ENCODE measurements around the gene CD52. TPM values are rescaled to one million over a fixed set of nuclear protein-coding genes. Genes with fewer than 3 reads are reported as not detected.

The CD52 gene
- total and polyA plus RNA-seq, 2 of the 13 experiments (the other 11 are each of a cell fraction or from before 2014, with no cell fraction given): 0.32 TPM; not detected in 1

DNA sequence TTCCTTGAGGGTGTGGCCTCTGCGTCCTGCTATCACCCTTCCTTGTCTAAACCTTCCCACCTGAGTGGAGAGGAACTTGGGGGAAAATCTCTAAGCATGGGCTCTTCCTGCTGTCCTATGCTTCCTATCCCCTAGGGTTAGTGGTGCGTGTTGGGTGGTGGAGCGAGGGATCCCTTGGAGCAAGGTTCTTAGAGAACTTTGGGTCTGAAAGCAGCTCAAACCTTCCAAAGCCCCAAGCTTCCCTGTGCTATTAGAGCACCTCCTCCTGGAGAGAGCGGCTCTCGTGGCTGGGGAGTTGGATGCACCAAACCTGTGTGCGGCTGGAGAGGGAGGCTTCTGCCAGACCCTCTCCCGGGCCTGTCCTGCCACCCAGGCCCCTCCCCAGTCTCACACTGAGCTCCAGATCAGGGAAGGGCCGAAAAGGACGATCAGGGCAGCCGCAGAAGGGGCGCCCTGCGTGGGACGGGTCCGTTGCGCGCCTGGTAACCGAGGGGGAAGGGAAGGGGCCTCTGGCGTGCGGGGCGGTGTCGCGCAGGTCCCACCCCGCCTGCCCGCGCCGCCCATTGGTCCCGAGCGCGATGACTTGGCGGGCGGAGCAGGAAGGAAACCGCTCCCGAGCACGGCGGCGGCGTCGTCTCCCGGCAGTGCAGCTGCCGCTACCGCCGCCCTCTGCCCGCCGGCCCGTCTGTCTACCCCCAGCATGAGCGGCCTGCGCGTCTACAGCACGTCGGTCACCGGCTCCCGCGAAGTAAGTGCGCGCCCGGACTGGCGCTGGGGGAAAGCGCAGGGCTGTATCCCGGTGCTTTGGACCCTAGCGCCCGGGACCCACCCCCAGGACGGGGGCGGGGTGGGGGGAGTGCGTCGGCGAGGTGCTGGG, 38.1 kb upstream of the CD52 start, which contains the start of gene SH3BGRL3 (continued):
- TF ChIP-seq, protein P1, sequence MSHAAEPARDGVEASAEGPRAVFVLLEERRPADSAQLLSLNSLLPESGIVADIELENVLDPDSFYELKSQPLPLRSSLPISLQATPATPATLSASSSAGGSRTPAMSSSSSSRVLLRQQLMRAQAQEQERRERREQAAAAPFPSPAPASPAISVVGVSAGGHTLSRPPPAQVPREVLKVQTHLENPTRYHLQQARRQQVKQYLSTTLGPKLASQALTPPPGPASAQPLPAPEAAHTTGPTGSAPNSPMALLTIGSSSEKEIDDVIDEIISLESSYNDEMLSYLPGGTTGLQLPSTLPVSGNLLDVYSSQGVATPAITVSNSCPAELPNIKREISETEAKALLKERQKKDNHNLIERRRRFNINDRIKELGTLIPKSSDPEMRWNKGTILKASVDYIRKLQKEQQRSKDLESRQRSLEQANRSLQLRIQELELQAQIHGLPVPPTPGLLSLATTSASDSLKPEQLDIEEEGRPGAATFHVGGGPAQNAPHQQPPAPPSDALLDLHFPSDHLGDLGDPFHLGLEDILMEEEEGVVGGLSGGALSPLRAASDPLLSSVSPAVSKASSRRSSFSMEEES (CRISPR knock-in tag; IDR thresholded peaks at IDR 0.05): no peak; the same call in 1 of the 2 replicates
- TF ChIP-seq MAX (IDR thresholded peaks at IDR 0.05): peak; percentile 90
- TF ChIP-seq, protein P2, sequence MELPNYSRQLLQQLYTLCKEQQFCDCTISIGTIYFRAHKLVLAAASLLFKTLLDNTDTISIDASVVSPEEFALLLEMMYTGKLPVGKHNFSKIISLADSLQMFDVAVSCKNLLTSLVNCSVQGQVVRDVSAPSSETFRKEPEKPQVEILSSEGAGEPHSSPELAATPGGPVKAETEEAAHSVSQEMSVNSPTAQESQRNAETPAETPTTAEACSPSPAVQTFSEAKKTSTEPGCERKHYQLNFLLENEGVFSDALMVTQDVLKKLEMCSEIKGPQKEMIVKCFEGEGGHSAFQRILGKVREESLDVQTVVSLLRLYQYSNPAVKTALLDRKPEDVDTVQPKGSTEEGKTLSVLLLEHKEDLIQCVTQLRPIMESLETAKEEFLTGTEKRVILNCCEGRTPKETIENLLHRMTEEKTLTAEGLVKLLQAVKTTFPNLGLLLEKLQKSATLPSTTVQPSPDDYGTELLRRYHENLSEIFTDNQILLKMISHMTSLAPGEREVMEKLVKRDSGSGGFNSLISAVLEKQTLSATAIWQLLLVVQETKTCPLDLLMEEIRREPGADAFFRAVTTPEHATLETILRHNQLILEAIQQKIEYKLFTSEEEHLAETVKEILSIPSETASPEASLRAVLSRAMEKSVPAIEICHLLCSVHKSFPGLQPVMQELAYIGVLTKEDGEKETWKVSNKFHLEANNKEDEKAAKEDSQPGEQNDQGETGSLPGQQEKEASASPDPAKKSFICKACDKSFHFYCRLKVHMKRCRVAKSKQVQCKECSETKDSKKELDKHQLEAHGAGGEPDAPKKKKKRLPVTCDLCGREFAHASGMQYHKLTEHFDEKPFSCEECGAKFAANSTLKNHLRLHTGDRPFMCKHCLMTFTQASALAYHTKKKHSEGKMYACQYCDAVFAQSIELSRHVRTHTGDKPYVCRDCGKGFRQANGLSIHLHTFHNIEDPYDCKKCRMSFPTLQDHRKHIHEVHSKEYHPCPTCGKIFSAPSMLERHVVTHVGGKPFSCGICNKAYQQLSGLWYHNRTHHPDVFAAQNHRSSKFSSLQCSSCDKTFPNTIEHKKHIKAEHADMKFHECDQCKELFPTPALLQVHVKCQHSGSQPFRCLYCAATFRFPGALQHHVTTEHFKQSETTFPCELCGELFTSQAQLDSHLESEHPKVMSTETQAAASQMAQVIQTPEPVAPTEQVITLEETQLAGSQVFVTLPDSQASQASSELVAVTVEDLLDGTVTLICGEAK (IDR thresholded peaks at IDR 0.05): no peak
- TF ChIP-seq, protein P2 (CRISPR knock-in tag; IDR thresholded peaks at IDR 0.05): peak; percentile 66
- TF ChIP-seq HIVEP1 (CRISPR knock-in tag; IDR thresholded peaks at IDR 0.05): peak; percentile 28; the same call in 1 of the 2 replicates
- no peak; the same call in 1 of the 2 replicates for TF ChIP-seq ZNF431 (CRISPR knock-in tag; IDR thresholded peaks at IDR 0.05; ENCODE audit: borderline replicate concordance, low read depth)
- TF ChIP-seq ZNF577 (CRISPR knock-in tag; IDR thresholded peaks at IDR 0.05; ENCODE audit: borderline replicate concordance, low read depth): no peak
- TF ChIP-seq ZBTB43 (CRISPR knock-in tag; conservative IDR thresholded peaks at IDR 0.05): peak; percentile 58; the same call in 1 of the 2 replicates
- TF ChIP-seq CHCHD3 (CRISPR knock-in tag; IDR thresholded peaks at IDR 0.05): 0 out of 2 replicates have a peak, but pooled peaks have one; percentile 76
- TF ChIP-seq DNMT1 (CRISPR knock-in tag; IDR thresholded peaks at IDR 0.05): peak; percentile 74; the same call in 1 of the 2 replicates
- no peak for TF ChIP-seq ZNF138 (CRISPR knock-in tag; IDR thresholded peaks at IDR 0.05; ENCODE audit: low read depth)
- TF ChIP-seq, protein P3, sequence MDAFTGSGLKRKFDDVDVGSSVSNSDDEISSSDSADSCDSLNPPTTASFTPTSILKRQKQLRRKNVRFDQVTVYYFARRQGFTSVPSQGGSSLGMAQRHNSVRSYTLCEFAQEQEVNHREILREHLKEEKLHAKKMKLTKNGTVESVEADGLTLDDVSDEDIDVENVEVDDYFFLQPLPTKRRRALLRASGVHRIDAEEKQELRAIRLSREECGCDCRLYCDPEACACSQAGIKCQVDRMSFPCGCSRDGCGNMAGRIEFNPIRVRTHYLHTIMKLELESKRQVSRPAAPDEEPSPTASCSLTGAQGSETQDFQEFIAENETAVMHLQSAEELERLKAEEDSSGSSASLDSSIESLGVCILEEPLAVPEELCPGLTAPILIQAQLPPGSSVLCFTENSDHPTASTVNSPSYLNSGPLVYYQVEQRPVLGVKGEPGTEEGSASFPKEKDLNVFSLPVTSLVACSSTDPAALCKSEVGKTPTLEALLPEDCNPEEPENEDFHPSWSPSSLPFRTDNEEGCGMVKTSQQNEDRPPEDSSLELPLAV (CRISPR knock-in tag; conservative IDR thresholded peaks at IDR 0.05; ENCODE audit: low read depth): no peak
- TF ChIP-seq PCBP1 (IDR thresholded peaks at IDR 0.05; ENCODE audit: borderline replicate concordance, low read depth, low read length): no peak; the same call in 1 of the 2 replicates

Data from HepG2 (cell line).